ENCODE measurements around the gene MRPL54.

DNA sequence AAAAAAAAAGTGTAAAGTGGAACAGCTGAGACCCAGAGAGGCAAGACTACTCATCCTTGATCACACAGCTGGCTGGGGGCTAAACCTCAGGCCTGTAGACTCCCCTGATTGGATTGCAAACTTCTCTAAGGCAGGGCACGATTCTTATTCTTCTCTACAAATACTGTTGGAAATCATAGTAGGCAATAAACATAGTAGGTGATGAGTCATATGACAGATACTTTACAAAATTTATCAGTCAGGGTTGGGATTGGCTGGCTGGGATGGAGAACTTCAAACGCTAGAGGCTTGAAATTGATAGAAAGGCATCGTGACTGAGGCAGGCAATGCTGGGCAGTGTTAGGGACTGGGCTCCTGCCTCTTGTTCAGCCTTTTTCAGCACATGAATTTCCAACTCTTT lies 29.6 kb downstream of the MRPL54 start:
- no peak for TF ChIP-seq EZH2 (IDR thresholded peaks at IDR 0.05; ENCODE audit: insufficient read depth, low read length)
- TF ChIP-seq, protein P1, sequence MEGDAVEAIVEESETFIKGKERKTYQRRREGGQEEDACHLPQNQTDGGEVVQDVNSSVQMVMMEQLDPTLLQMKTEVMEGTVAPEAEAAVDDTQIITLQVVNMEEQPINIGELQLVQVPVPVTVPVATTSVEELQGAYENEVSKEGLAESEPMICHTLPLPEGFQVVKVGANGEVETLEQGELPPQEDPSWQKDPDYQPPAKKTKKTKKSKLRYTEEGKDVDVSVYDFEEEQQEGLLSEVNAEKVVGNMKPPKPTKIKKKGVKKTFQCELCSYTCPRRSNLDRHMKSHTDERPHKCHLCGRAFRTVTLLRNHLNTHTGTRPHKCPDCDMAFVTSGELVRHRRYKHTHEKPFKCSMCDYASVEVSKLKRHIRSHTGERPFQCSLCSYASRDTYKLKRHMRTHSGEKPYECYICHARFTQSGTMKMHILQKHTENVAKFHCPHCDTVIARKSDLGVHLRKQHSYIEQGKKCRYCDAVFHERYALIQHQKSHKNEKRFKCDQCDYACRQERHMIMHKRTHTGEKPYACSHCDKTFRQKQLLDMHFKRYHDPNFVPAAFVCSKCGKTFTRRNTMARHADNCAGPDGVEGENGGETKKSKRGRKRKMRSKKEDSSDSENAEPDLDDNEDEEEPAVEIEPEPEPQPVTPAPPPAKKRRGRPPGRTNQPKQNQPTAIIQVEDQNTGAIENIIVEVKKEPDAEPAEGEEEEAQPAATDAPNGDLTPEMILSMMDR (IDR thresholded peaks at IDR 0.05; ENCODE audit: insufficient read depth, low read depth, low read length), result no peak
